NCI-H345 treated with DMSO at 0.1 percent for 48 hours (cell line): Measurements from ENCODE around the gene SAPCD2.

Experiments
- DNase-seq: peaks from one replicate; lab custom pipeline; 2025; ENCODE audit not compliant: unreplicated experiment; lab: John Stamatoyannopoulos, UW

The SAPCD2 gene

GRCh38 chr9:137019891-137020683, 50.3 kb downstream of the SAPCD2 start:
- DNase-seq = no peak

- no peak for DNase-seq
These were observed 51.4 kb downstream of the SAPCD2 start for GRCh38 chr9:137018761-137019559.

- no peak for DNase-seq
These were observed 52.4 kb downstream of the SAPCD2 start for GRCh38 chr9:137017791-137018497.

- no peak for DNase-seq
These were observed 53.3 kb downstream of the SAPCD2 start for GRCh38 chr9:137017071-137017470.

GRCh38 chr9:137016436-137016835, 53.9 kb downstream of the SAPCD2 start:
- DNase-seq = no peak

GRCh38 chr9:137015976-137016375, 54.4 kb downstream of the SAPCD2 start:
- no peak for DNase-seq

- DNase-seq = no peak
These were observed 54.8 kb downstream of the SAPCD2 start for GRCh38 chr9:137015540-137015930.

- no peak for DNase-seq
These were observed 55.4 kb downstream of the SAPCD2 start for GRCh38 chr9:137014776-137015539.

GRCh38 chr9:137014166-137014565, 56.2 kb downstream of the SAPCD2 start:
- no peak for DNase-seq

GRCh38 chr9:137013571-137013940, 56.8 kb downstream of the SAPCD2 start:
- DNase-seq = no peak

GRCh38 chr9:137012694-137013570, 57.4 kb downstream of the SAPCD2 start:
- no peak for DNase-seq
